GM04503 (cell line): ENCODE data around the gene LMO1.

Experiments used
- DNase-seq: peaks from one replicate; pipeline ENCODE4 v3.0.0-alpha.2; 2012; ENCODE audit warnings: low read depth

Gene LMO1

DNA sequence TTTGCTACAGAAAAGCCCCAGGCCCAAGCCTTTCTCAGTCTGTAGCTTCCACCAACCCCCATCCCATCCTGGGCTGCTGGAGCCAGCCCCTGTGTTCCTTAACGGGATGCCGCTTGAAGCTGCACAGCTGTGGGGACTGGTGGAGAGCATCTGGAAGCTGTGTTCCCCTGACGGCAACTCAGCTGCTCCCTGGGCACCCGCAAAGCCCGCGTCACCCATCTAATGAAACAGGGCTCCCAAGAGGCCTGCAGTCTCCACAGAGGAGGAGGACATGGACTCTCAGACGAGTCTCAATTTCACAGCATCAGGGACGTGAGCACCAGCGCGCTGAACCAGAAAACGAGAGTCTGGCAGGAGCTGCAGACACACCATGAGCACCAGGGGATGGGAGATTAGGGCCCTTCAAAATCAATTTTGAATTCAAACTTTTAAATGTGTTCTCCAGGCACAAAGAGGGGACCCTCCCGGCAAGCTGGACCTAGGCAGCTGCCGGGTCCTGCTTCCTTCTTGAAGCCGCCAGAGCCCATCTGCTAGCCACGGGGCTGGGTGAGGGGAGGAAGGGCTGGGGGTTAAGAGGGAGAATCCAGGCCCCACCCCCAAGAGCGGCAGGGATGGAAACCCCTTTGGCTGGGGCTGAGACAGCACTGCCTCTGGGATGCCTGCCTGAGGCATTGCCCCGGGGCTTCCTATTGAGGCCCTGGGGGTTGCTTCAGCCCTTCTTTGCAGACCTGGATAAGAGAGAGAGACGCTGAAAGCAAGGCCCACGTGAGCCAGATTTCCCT is 21.0 kb downstream of the LMO1 start:
- DNase-seq: no peak

DNA sequence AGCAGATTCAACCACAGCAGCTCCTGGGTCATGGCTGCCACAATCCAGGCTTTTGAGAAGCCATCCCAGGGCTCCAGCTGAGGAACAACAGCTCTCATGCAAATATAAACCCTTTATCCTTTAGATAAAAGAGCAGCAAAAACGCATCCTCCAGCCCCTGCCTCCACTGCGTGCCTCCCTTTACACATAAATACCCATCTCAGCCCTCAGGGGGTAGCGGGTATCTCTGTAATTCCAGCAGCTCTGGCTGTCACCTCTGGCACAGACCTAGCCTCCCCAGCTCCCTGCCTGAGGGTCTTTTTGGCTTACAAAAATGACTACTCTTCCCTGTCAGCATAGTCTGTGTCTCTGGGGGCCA is 21.6 kb downstream of the LMO1 start:
- DNase-seq: no peak

DNA sequence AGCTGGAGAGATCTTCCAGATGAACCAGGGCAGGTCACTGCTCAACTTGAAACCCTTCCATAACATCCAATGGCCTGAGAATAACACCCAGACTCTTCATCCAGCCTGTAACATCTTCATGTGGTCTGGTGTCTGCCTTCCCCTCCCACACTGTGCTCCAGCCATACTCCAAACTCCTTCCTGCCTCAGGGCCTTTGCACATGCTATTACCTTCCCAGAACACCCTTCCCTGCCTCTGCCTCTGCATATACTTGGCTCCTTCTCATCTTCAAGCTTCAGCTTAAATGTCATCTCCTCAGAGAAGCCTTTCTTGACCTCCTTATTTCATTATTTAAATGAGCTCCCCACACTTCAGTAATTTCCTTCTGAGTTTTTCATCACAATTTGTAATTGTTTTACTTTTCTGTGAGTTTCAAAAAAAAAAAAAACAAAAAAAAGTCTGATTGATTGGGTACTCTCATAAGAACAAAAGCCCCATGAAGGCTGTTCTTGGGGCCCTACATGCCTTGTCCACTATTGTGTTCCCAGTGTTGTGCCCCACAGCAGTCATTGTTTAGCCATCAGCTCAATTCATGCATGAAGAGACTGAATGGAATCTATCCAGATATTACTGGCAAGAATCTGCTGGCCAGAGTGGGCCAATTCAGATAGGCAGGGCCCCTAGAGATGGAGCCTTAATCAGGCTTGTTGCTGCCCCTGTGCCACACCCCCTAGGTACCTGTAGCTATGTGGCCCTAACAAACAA is 22.1 kb downstream of the LMO1 start:
- no peak for DNase-seq

DNA sequence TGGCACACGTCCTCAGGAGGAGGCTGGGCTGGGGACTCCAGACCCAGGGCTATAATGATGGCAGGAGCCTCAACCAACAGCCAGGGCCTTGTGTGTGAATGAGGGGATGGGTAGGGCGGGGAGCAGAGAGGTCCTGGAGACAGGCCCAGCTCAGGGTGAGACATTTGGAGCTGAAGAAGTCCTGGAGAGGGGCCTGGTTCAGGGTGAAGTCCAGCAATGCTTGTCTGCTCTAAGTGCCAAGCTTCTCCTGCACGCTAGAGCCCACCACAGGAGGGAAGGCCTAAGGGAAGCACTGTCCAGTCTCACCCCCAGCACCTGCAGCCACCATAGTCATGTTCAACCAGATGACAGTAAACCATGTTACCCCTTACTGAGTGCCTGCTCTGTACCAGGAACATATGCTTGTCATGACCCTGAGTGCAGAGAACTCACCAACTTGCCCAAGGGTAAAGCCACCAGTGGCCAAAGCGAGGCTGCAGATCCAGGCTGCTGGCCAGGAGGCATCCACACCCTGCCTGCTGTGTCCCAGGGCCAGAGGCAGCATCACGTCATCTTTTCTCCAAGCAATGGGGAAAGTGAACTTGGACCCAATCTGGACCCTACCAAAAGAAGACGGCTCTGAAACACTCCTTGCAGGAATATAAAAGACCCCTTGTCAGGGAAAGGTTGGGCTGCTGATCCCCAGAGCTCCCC is 24.0 kb downstream of the LMO1 start:
- no peak for DNase-seq

DNA sequence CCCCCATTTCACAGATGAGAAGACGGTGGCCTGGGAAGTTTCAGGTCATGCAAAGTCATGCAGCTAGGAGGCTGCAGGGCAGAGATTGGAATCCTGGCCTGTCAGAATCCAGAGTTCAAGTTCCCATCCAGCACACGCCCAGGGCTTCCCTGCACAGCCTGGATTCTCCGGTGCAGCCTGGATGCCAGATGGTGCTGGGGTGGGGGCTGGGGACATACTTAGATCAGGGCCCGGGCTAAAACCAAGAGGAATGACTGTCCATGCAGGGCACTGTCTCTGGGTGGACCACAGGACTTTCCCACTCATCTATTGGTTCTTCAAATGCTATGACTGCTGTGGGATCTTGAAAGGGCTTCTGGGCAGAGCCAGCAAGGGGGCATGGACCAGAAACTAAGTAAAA is 24.6 kb downstream of the LMO1 start:
- no peak for DNase-seq

DNA sequence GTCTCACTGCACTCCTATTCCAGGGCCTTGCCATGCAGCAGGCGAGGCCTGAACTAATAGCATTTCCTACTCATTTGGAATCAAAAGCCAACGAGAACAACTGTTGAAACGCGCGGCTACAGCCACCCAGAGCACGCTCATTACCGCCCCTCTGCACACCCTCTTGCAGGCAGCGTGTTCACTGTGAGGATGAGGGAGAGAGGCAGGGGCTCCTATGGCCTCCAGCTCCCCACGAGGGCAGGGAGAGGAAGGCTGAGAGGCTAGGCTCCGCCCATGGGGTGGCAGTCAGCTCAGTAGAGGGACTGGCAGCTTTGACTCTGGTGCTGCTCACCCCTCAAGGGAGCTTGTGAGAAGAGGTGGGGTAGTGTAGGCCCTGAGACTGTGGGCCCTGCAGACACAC is 26.2 kb downstream of the LMO1 start:
- no peak for DNase-seq

DNA sequence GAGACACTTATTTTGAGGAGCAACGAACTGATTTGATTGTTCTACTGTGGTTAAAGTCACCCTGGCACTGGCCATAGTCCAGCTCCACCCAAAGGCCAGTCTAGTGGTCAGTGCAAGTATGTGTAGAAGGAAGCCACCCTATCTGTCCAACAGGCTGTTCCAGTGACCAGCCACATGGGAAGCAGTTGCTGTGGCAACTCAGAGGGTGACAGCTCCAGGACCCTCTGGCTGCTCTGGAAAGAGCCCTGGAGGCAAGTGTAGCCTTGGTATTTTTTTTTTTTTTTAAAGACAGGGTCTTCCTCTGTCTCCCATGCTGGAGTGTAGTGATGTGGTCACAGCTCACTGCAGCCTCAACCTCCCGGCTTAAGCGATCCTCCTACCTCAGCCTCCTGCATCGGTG is 27.8 kb downstream of the LMO1 start:
- DNase-seq: no peak

DNA sequence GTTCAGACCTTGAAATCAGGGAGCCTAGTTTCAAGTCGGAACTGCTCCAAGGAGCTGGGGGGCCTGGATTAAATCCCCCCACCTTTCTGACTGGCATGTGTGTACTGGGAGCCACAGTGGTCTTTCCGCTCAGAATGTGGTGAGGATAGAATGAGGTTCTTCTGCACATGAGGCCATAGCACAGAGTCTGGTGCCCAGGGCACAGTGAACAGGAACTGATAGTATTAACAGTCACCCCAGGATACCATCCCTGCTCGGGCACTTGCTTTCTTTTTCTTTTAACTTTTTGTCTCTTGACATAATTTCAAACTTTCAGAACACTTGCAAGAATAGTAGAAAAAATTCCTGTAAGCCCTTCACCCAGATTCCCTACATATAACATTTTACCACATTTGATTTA is 28.8 kb downstream of the LMO1 start:
- no peak for DNase-seq

DNA sequence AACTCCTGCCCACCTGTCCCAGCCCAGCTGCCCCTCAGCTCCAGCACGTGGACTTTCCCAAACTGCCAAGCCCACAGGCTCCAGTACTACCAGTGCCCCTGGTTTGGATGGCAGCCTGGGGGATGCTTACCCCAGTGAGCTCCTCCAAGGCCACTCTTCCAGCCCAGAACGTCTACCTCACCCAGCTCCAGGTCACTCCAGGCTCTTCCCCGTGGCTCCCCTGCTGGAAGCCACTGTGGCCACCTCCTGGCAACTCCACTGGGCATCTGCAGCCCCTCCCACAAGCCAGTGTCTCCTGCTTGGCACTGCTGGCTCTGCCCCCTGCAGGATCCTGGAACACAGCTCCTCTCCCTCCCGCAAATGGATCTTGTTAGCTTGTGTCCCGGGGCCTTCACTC is 29.3 kb downstream of the LMO1 start:
- no peak for DNase-seq

DNA sequence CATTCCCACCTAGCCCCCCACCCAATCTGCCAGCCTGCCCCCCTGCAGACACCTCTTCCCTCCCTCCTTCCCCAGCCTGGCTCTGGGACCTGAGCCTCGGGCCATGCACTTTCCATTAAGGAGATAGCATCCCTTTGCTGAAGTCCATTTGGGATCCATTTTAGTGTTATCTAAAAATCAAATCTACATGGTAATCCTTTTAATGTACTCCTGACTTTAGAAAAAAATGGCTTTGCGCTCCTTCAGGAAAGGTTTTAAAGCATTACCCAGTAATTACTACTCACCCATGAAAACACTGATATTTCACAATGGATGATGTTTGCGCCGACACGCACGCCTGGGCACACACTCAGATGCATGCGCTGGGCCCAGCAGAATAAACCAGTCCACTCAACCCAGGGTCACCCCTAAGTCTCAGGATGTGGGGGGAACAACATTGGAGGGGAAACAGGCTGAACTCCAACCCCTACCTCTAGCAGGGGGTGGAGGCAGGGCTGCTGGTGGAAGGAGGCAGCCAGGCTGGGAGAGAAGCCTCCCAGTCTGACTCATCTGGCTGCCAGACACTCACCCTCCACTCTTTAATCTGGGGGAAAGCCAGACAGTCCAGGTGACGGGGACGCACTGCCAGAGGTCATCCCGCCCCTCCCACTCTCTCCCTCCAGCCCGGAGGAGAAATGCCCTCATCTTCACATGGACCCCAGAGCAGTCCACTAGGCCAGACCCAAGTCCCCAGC is 29.8 kb downstream of the LMO1 start:
- no peak for DNase-seq

DNA sequence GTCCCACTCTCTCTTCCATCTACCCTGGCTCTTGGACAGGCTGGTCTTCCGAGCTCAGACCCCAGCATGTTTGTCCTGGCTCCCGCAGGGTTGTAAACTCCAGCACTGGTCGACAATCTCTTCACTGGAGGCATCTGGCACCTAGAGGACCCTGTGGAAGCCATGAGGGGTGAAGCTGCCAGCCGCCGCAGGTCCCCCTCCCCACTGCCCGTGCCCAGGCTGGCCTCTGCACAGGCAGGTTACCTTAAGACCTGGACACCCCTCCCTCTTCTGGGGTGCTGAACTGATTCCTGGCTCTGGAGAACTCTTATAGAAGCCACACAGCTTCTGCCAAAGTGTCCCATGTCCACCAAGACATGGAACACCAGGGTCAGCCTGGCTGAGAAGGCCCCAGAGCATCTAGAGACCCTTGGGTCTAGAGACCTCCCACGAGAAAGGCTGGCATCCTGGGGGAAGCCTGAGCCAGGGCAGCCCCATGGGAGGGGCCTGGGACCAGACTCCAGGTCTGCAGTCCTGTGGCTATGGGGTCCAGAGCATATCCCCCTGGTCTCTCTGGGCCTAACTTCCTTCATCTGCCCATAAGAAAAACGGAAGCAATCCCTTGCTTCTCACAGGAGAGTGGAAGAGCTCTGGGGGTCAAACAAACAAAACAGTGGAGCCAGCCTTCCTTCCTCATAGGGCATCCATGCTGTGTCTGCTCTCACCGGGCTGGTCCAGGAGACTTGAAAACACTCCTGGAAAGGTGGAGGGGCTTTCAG is 30.6 kb downstream of the LMO1 start:
- DNase-seq: no peak

DNA sequence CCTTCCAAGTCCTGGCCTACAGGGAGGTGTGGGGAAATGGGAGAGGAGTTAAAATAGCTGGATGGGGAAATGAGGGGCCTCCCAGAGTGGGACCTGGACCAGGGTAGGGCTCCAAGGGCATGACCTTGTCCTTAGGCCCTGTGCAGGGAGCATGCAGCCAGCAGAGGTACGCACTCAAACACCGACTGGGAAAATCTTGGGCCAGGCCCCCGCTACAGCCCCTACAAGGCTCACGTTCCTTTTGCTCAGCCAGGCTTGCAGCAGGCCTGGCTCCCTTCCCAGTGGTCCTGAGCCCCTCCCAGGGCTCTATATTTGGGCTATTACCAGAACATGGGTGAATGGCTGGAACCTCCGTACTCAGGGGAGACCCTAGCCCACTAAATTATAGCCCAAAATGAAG is 31.3 kb downstream of the LMO1 start:
- DNase-seq: no peak

DNA sequence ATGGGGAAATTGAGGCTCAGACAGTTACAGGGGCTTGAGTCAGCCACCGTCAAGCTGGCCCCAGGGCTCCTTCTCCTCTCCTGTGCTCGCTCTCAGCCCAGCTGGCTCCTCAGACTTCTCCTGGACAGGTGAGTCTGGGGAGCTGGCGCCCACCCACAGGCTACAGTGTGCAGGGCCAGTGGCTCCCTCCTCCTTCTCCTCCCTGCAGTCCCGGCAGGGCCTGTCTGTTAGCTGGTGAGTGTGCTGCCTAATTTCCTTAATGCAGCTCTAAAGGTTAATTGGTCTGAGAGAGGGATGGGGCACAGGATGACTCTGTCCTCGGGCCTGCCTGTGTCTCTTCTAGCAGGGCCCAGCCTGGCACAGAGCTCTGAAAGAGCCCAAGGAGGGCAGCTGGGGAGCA is 31.7 kb downstream of the LMO1 start:
- DNase-seq: no peak

DNA sequence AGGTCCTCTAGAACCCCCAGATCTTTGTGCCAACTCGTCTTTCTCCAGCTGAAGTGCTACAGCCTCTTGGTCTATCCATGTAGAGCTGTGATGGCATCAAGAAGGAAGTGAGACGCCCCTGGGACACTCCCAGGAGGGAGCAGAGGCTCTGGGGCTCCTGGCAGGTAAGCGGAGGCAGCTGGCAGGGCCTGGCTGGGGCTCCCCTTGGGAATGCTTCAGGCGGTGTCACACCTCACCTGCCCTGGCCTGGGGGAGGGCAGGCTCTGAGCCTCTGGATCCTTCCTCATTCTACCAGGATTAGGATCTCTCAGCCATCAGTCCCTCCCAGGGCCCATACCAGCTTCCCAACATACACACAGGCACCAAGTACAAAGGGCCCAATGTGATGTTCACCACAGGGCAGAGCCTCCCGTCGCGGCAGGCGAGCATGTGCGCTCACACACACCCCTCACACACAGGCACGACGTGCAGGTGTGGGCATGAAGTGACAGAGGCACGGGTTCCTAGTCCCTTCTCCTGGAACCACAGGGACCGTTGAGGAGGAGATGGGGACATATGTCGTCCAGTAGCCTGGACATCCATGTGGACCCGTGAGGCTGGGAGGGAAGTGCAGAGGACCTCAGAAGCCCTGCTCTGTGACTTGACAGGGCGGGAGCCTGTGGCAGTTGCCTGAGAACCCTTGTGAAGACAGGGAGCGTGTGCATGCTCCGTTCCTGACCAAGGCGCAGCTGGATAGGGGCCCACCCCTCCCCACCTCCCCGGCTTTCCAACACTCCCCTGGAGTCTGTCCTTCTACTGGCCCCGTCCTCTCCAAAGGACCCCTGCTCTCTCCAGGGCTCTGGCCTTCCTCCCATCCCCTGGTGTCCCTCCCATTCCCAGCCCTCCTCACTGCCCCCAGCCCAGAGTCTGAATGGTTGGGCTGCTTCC is 32.5 kb downstream of the LMO1 start:
- no peak for DNase-seq

DNA sequence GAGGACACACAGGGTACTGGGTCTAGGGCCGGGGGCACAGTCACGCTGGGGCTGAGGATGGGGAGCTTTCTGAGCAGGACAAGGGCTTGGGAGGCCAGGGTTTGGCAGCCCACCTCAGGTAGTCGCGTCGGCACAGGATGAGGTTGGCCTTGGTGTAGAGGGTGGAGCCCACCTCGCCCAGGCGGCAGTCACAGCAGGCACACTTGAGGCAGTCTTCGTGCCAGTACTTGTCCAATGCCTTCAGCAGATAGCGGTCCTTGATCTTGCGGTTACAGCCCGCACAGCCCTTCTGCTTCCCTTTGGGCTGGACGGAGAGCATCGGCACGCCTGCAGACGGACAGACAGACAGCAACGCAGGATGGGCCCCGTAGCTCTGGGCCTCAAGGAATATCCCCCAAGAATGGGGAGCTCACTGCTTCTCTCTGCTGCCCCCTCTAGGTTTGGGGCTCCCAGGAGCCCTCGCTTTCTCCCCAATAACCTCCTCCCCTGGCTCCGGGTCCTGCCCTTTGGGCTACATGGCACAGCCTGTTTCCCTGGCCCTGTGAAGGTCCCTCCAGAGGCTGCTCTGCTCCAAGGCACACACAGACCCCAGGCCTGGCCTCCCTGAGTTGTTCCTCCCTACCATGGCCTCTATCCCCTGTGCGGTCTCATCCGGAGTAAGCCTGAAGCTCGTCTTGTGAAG is 33.4 kb downstream of the LMO1 start:
- no peak for DNase-seq

DNA sequence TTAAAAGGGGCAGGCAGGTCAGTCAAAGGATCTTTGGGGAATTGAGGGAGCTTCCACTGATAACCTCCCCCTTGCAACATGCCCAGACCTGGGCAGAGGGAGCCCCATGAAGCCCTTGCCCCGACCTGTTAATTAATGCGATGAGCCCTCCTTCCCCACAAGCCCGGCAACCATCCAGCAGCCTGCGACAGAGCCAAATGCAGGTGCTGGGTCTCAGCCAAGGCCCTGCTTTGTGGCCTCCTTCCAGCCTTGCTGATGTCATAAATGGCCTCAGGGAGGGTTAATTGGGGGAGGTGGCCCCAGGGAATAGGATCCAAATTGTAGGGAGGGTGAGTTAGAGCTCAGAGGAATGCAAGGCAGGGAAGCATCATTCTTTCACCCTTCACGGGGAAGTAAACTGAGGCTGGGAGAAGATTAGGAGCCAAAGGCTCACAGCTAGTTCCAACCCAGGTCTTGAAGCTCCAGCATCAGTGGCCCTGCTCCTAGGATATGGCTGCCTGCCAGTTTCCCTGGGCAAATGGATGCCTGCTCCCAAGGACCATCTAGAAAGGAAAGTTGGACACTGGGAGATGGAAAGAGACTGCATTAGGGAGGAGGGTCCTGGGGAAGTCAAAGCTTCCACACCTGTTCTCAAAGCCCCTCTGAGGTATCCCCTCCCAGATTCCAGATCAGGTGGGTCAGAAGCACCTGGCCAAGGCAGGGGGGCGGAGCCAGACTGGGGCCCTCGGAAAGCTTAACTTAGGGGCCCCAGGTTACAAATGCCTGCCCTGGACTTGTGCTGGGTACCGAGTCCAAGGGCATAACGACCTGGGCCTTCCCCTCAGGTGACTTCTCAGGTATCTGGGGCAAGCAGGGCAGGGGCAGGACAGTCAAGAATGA is 34.1 kb downstream of the LMO1 start:
- DNase-seq: no peak

DNA sequence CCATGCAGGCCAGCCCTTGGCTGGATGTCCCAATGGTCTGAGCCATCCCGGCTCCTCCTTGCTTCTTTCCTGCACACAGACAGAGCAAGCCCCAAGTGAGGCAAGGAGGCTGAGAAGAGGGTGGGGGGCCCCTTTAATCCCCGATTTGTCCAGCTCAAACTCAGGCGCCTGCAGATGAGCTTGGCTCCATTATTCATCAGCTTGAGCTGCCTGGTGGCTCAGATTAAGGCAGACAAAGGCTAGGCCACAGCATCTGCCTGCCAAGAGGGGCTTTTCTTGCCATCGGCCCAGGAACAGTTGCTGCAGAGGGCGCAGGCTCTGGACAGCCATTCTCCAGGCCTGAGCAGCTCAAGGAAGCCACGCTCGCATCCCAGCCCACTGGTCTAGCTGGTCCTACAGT is 35.4 kb downstream of the LMO1 start:
- DNase-seq: no peak

DNA sequence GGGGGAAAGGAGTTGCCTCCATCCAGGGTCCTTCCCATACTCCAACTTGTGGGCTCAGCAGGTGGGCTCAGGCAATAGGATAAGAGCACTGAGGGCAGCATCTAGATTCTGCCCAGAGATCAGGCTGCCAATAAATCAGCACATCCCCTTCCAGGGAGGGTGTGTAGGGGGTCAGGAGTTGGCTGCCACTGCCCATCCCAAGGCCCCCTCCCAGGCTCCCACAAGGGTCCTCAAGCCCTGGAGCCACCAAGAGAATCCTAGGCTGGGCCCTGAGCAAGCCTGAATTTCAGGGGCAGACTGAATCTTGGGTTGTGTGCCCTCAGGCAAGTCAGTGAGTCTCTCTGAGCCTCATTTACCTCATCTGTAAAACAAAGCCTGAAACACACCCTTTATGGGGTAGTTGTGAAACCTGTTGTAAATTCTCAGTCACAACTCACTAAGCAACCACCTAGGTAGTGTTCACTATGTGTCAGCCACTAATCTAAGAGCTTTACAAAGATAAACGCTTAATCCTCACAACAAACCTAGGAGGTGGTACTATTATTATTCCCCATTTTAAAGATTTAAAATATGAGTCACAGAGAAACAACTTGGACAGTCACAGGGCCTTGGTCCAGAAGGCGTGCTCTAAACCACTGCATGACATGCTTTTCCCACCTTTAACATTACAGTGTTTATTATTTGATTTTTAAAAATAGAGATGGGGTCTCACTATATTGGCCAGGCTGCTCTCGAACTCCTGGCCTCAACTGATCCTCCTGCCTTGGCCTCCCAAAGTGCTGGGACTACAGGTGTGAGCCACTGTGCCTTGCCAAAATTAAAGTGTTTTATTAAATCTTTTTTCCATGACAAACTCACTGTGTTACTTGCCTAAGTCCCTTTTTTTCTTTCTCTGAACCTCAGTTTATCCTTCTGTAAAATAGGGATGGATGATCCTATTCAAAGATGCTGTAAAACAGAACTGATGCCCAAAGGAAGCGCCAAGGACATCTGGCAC is 36.2 kb downstream of the LMO1 start:
- no peak for DNase-seq
